HAP-1 (cell line): ENCODE data around the gene RPS17.
"Not testable (repeated sequence)": the region's sequence is repeated elsewhere in the genome, so short reads cannot be mapped to it uniquely, and the experiment has no call there.

Experiments used
- DNase-seq, 2 experiments: peaks; one replicate each; pipeline ENCODE4 v3.0.0-alpha.2; 2016 to 2020; ENCODE audit warnings: low spot score in 2 of 2
- H3K27me3 ChIP-seq: fragments of 250-450 bp; sonication (Bioruptor Pico); 2 replicates; pipeline ENCODE4 v1.5.1; 2020; ENCODE audit warnings: low read depth, mild to moderate bottlenecking, moderate library complexity
- H3K36me3 ChIP-seq: fragments of 250-450 bp; sonication (Bioruptor Pico); replicated peaks from 2 replicates; pipeline ENCODE4 v1.5.1; 2020; ENCODE audit warnings: mild to moderate bottlenecking
- H3K4me1 ChIP-seq: fragments of 250-450 bp; sonication (Bioruptor Pico); 2 replicates; pipeline ENCODE4 v1.5.1; 2020; ENCODE audit warnings: mild to moderate bottlenecking
- H3K4me3 ChIP-seq: fragments of 250-450 bp; sonication (Bioruptor Pico); 2 replicates; pipeline ENCODE4 v1.5.1; 2020; ENCODE audit warnings: mild to moderate bottlenecking, moderate library complexity
- H3K9me3 ChIP-seq: fragments of 250-450 bp; sonication (Bioruptor Pico); 2 replicates; pipeline ENCODE4 v1.5.1; 2020; ENCODE audit warnings: mild to moderate bottlenecking, moderate library complexity
- in situ Hi-C: fragments of 300-500 bp; cut with MboI; formaldehyde crosslinking; loops from 3 replicates; pipeline ENCODE4 v1.14.3; 2020; ENCODE audit warnings: low sequenced_read_pairs, inconsistent platforms, mixed read lengths

RPS17 gene

DNA sequence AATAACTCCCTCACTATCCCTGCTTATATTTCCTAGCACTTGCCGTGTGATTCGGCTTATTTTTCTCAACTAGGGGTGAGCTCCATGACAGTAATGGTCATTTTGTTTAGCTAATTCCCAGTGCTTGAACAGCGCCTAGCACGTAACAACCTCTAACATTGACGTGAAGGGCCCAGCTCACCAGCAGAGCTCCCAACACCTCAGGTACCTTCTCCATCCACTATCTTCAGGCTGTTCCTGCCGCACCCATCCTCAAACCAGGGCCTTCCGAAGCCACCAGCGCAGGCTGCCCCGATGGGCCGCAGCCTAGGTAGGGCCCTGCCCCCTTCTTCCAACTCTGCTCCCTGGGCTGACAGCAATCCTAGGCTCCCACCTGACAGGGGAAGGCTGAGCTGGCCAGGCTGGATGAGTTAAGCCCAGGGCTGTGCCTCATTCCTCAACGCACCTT lies 751 bp upstream of the RPS17 start:
- in situ Hi-C loops, result loop anchor here (25.0 kb wide), 1 partner anchor 154 kb away; no protein-coding TSS in a partner anchor
- Histone ChIP-seq H3K4me3 (peak overlapping the region; percentile 97), H3K27me3 (no peaks in the 10 kb centered on the region), H3K4me1 (peaks cover 11% of the 10 kb centered on the region), H3K36me3 (peaks cover 42% of the 10 kb centered on the region), H3K9me3 (no peaks in the 10 kb centered on the region)
- DNase-seq, result peak in 1 of 2 experiments; percentile 47

- Histone ChIP-seq H3K4me3 (peak overlapping the region; percentile 97), H3K9me3 (no peaks in the 10 kb centered on the region), H3K27me3 (no peaks in the 10 kb centered on the region), H3K36me3 (peaks cover 53% of the 10 kb centered on the region), H3K4me1 (peaks cover 11% of the 10 kb centered on the region)
- peak in 1 of 2 experiments; percentile 54 for DNase-seq
- in situ Hi-C loops, result loop anchor here (10.0 to 25.0 kb wide), 2 partner anchors 152 to 465 kb away; no protein-coding TSS in a partner anchor
These were observed 584 bp downstream of the RPS17 start for GRCh38 chr15:82539691-82540054.

- in situ Hi-C loops, result loop anchor here (10.0 to 25.0 kb wide), 2 partner anchors 152 to 466 kb away; no protein-coding TSS in a partner anchor
- Histone ChIP-seq H3K4me1 (peaks cover 11% of the 10 kb centered on the region), H3K4me3 (peak overlapping the region; percentile 97), H3K36me3 (peaks cover 59% of the 10 kb centered on the region), H3K27me3 (no peaks in the 10 kb centered on the region), H3K9me3 (no peaks in the 10 kb centered on the region)
- DNase-seq, result peak; percentile 55 to 70
These were observed 1.1 kb downstream of the RPS17 start for GRCh38 chr15:82538961-82539690.

DNA sequence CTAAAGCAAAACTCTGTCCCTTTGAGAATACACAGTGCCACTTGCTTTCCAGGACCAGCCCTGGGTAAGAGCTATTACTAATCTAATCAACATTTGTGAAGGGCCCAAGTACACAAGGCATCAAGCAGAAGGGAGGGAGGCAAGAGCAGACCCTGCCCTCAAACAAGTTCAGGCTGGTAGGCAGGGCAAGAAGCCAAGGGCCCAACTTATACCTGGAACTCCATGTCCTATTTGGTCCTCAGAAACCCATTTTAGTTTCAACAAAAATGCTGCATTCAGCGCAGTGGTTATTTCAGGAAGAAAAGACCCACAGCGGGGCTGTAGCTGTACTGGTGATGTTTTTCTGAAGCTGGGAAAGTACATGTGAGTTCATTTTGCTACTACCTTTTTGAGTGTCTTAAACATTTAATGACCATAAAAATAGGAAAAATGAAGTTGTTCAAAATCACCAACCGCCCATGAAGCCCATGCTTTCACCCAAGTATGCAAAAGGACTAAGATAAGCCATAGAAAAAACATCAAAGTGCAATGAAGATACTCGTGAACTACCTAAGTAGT lies 2.8 kb downstream of the RPS17 start:
- peak in 1 of 2 experiments; percentile 29 for DNase-seq
- in situ Hi-C loops, result loop anchor here (10.0 to 25.0 kb wide), 2 partner anchors 150 to 467 kb away; no protein-coding TSS in a partner anchor
- Histone ChIP-seq H3K9me3 (no peaks in the 10 kb centered on the region), H3K36me3 (peaks cover 74% of the 10 kb centered on the region), H3K4me1 (peaks cover 11% of the 10 kb centered on the region), H3K27me3 (no peaks in the 10 kb centered on the region), H3K4me3 (peak overlapping the region; percentile 97; the same call in 1 of the 2 replicates)

DNA sequence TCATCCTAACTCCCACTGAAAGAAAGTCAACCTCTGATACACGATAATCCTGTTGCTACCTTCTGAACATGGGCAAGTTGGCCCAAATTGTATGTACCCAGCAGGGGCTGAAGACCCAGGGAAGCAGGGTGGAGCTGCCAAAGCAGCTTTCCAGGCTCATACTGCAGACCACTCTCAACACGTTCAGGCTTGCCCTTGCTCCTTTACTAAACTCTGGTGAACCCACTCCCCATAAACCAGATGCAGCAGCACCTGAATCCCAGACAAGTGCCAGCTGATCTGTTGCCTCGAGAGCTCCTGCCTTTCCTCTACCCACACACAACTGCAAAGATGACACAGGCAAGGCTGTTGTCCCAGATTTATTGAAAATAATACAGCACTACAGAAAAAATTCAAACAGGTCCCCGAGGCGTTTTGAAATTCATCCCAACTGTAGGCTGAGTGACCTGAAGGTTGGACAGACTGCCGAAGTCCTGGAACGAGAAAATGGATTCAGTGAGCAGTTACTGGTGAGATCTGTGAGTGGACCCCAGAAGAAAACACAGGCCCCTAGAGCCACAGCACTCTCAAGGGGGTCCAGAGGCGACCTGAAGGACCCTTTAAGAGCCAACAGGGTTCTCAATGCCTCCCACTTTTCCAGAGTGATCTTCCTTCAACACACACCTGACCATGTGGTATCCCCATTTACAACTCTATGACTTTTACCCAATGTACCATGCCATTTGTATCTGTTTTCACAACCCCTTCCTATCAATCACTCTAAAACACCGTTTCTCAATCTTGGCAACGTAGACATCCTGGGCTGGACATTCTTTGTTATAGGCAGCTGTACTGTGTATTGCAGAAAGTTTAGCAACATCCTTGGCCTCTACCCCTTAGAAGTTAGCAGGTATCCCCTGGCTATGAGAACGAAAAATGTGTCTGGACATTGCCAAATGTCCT lies 3.6 kb downstream of the RPS17 start:
- Histone ChIP-seq H3K27me3 (no peaks in the 10 kb centered on the region), H3K4me1 (peaks cover 11% of the 10 kb centered on the region), H3K9me3 (no peaks in the 10 kb centered on the region), H3K4me3 (no peak overlapping the region), H3K36me3 (peaks cover 74% of the 10 kb centered on the region)
- in situ Hi-C loops, result loop anchor here (10.0 to 25.0 kb wide), 2 partner anchors 149 to 468 kb away; no protein-coding TSS in a partner anchor
- peak in 1 of 2 experiments; percentile 35 for DNase-seq

DNA sequence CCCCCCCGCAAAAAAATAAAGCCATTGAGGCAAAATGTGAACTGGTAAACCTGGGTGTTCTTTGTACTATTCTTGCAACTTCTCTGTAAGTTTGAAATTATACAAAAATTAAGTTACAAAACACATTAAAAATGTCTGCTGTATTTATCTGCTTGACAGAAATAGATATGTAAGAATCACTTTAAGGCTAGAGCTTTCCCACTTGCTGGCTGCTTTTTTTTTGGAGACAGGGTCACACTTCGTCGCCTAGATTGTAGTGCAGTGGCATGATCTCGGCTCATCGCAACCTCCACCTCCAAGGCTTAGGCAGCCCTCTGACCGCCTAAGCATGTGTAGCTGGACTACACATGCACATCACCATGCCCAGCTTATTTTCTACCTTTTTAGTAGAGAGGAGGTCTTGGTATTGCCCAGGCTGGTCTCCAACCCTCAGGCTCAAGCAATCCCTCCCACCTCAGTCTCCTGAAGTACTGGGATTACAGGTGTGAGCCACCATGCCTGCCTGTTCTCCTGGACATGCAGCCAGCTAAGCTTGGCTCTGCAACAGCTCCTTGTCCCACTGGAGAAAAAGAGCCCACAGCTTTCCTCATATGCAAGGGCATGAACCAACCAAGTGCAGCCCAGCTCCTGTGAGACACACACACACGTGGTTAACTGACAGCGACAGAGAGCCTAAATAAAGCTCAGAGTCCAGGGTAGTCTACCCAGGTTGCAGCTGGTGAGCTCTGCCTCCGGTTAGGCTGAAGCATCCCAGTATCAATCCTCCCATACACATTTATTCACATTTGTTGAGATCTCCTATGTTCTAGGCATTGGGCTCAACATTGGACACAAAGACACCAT lies 4.5 kb downstream of the RPS17 start:
- no peaks in the 10 kb centered on the region for H3K9me3 ChIP-seq
- no peaks in the 10 kb centered on the region for H3K27me3 ChIP-seq
- in situ Hi-C loops, result loop anchor here (10.0 to 25.0 kb wide), 2 partner anchors 148 to 469 kb away; no protein-coding TSS in a partner anchor
- H3K4me3 ChIP-seq, result no peak overlapping the region
- H3K4me1 ChIP-seq, result peaks cover 14% of the 10 kb centered on the region
- peak; percentile 36 to 54 for DNase-seq
- peaks cover 74% of the 10 kb centered on the region for H3K36me3 ChIP-seq

DNA sequence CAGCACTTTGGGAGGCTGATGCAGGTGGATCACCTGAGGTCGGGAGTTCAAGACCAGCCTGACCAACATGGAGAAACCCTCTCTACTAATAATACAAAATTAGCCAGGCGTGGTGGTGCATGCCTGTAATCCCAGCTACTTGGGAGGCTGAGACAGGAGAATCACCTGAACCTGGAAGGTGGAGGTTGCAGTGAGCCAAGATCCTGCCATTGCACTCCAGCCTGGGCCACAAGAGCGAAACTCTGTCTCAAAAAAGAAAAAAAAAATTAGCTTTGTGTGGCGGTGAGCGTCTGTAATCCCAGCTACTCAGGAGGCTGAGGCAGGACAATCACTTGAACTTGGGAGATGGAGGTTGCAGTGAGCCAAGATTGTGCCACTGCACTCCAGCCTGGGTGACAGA lies 5.1 kb downstream of the RPS17 start:
- H3K27me3 ChIP-seq, DNase-seq, H3K9me3 ChIP-seq, H3K4me3 ChIP-seq: not testable (repeated sequence)
- peaks cover 16% of the 10 kb centered on the region for H3K4me1 ChIP-seq
- in situ Hi-C loops, result loop anchor here (10.0 to 25.0 kb wide), 2 partner anchors 148 to 470 kb away; no protein-coding TSS in a partner anchor
- H3K36me3 ChIP-seq, result peaks cover 74% of the 10 kb centered on the region

GRCh38 chr15:82534457-82534861 lies 5.8 kb downstream of the RPS17 start:
- H3K9me3 ChIP-seq, H3K4me3 ChIP-seq, H3K27me3 ChIP-seq, DNase-seq: not testable (repeated sequence)
- H3K4me1 ChIP-seq, result peaks cover 16% of the 10 kb centered on the region
- in situ Hi-C loops, result loop anchor here (10.0 to 25.0 kb wide), 2 partner anchors 147 to 470 kb away; no protein-coding TSS in a partner anchor
- H3K36me3 ChIP-seq, result peaks cover 67% of the 10 kb centered on the region

DNA sequence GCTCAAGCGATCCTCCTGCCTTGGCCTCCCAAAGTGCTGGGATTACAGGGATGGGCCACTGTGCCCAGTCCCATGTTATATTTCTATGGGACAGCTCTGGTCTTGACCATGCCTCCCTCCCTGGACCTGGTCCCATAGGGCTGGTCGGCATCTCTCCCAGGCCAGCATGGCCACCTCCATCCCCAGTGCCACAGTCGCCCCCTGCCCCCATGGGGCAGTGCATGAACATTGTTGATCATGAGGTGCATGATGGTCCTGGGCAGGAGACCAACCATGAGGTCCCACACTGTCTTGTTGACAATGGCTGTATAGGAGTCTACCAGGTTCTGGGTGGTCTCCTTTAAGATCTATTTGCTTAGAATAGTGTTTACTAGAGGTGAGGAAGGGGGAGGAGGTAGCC lies 6.5 kb downstream of the RPS17 start:
- Histone ChIP-seq H3K27me3 (no peaks in the 10 kb centered on the region), H3K9me3 (no peaks in the 10 kb centered on the region), H3K4me1 (peaks cover 15% of the 10 kb centered on the region), H3K4me3 (no peak overlapping the region), H3K36me3 (peaks cover 60% of the 10 kb centered on the region)
- DNase-seq, result no peak
- in situ Hi-C loops, result loop anchor here (10.0 to 25.0 kb wide), 2 partner anchors 146 to 471 kb away; no protein-coding TSS in a partner anchor

DNA sequence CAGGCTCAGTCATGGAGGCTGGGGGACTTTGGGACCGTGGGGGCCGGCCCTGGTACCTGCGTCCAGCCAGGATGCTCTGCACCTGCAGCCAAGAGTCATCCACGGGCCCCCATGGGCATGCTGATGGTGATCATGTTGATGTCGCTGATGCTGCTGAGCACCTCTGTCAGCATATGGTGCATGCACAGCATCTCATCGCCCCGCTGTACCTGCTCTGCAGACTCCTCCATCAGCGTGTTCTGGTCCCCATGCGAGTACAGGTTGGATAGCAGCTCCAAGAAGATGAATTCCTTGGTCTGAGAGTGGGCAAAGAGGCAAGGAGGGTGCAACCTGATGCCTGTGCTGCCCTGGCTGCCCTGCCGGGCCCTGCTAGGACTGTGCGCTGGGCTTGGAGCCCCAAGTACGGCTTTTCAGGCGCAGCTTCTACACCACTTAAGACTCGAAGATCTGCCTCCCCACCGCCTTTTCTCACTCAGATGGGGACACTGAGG lies 7.2 kb downstream of the RPS17 start:
- Histone ChIP-seq H3K4me3 (no peak overlapping the region), H3K9me3 (no peaks in the 10 kb centered on the region), H3K27me3 (no peaks in the 10 kb centered on the region), H3K36me3 (peaks cover 53% of the 10 kb centered on the region), H3K4me1 (peaks cover 9% of the 10 kb centered on the region)
- in situ Hi-C loops, result loop anchor here (10.0 to 25.0 kb wide), 2 partner anchors 146 to 472 kb away; no protein-coding TSS in a partner anchor
- peak in 1 of 2 experiments; percentile 20 for DNase-seq

DNA sequence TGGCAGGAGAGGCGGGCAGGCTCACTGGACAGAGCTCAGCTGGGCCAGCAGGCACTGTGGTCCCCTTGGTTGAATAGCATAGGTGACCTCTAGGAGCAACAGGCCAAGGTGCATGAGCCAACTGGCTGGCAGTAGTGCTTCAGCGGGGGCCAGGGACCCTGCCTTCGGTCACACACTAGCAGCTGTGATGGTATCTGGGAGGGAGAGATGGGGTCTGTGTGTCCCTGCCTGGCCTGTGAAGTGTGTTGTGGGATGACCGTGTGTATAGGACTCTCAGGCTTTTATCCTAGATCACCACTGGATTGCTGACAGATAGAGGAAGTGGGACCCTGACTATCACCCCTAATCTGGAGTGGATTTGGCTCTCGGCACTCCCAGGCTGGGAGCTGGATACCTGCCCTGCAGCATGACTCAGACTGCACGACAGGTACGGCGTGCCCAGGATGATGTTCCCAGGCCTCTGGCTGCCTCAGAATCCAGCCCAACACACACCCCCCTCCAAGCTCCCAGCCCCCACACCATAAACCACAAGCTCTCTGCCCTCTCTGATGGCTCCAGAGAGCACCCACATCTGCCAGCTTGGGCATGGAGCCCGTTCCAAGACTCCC lies 7.8 kb downstream of the RPS17 start:
- Histone ChIP-seq H3K4me1 (peaks cover 5% of the 10 kb centered on the region), H3K4me3 (no peak overlapping the region), H3K9me3 (no peaks in the 10 kb centered on the region), H3K27me3 (no peaks in the 10 kb centered on the region), H3K36me3 (peaks cover 47% of the 10 kb centered on the region)
- in situ Hi-C loops, result loop anchor here (10.0 to 25.0 kb wide), 2 partner anchors 145 to 472 kb away; no protein-coding TSS in a partner anchor
- peak in 1 of 2 experiments; percentile 8 for DNase-seq
